ENCODE results near the gene LDHD. TPM values are rescaled to one million over a fixed set of nuclear protein-coding genes. Genes with fewer than 3 reads are reported as not detected.

LDHD gene
- total RNA-seq, 1 donor, result 3.6 TPM

- no peak for DNase-seq (ENCODE audit: insufficient read length, low spot score, missing footprints)
- no peak overlapping the region for H3K27ac ChIP-seq (ENCODE audit: low read depth, low read length)
- H2AFZ ChIP-seq (ENCODE audit: low read length), result no peak overlapping the region
- H3K4me3 ChIP-seq (ENCODE audit: insufficient read depth, low read length), result no peak overlapping the region
- H3K79me2 ChIP-seq (ENCODE audit: insufficient read depth, low read length), result peaks cover 66% of the 10 kb centered on the region
- peaks cover 47% of the 10 kb centered on the region for H4K20me1 ChIP-seq (ENCODE audit: insufficient read depth, low read length)
- no peaks in the 10 kb centered on the region for H3K36me3 ChIP-seq (ENCODE audit: insufficient read depth, low read length)
- no peaks in the 10 kb centered on the region for H3K9me3 ChIP-seq (ENCODE audit: low read depth, low read length)
- H3K27me3 ChIP-seq (ENCODE audit: insufficient read depth, low read length), result no peaks in the 10 kb centered on the region
- no peak for TF ChIP-seq CTCF (IDR thresholded peaks at IDR 0.05; ENCODE audit: extremely low read depth, low read depth, low read length)
- H3K4me1 ChIP-seq (ENCODE audit: insufficient read depth, low read length), result no peaks in the 10 kb centered on the region
- no peak overlapping the region for H3K4me2 ChIP-seq (ENCODE audit: insufficient read depth, low read length)
These were observed 53.6 kb downstream of the LDHD start for GRCh38 chr16:75062976-75063346.

- no peak overlapping the region for H3K27ac ChIP-seq (ENCODE audit: low read depth, low read length)
- H3K79me2 ChIP-seq (ENCODE audit: insufficient read depth, low read length), result peaks cover 68% of the 10 kb centered on the region
- H3K4me1 ChIP-seq (ENCODE audit: insufficient read depth, low read length), result no peaks in the 10 kb centered on the region
- H4K20me1 ChIP-seq (ENCODE audit: insufficient read depth, low read length), result peaks cover 47% of the 10 kb centered on the region
- H2AFZ ChIP-seq (ENCODE audit: low read length), result no peak overlapping the region
- no peak overlapping the region for H3K4me3 ChIP-seq (ENCODE audit: insufficient read depth, low read length)
- no peak overlapping the region for H3K4me2 ChIP-seq (ENCODE audit: insufficient read depth, low read length)
- no peaks in the 10 kb centered on the region for H3K9me3 ChIP-seq (ENCODE audit: low read depth, low read length)
- H3K36me3 ChIP-seq (ENCODE audit: insufficient read depth, low read length), result no peaks in the 10 kb centered on the region
- TF ChIP-seq CTCF (IDR thresholded peaks at IDR 0.05; ENCODE audit: extremely low read depth, low read depth, low read length), result no peak
- H3K27me3 ChIP-seq (ENCODE audit: insufficient read depth, low read length), result no peaks in the 10 kb centered on the region
- no peak for DNase-seq (ENCODE audit: insufficient read length, low spot score, missing footprints)
These were observed 54.2 kb downstream of the LDHD start for GRCh38 chr16:75062135-75062975.

Other genes with a start within 250 kb of the LDHD start
- gene WDR59, start 131.7 kb downstream of the LDHD start, total RNA-seq, result 14.8 and 21.5 TPM in 2 replicates
- 19.9 and 20.6 TPM in 2 replicates for gene ZNRF1, start 117.8 kb downstream of the LDHD start, total RNA-seq
- gene ZFP1, start 31.7 kb upstream of the LDHD start, total RNA-seq, result 12.7 TPM in 2 replicates
- not detected in 2 replicates for gene CTRB2, start 90.4 kb upstream of the LDHD start, total RNA-seq
- not detected in 2 replicates for gene CTRB1, start 102.2 kb upstream of the LDHD start, total RNA-seq
- gene BCAR1, start 134.8 kb upstream of the LDHD start, total RNA-seq, result 66.9 and 75.3 TPM in 2 replicates

Measured in osteoblast (primary cell).